Measurements from ENCODE around the gene ZNF260.
"Not testable (repeated sequence)": the region's sequence is repeated elsewhere in the genome, so short reads cannot be mapped to it uniquely, and the experiment has no call there.

ZNF260 gene

DNA sequence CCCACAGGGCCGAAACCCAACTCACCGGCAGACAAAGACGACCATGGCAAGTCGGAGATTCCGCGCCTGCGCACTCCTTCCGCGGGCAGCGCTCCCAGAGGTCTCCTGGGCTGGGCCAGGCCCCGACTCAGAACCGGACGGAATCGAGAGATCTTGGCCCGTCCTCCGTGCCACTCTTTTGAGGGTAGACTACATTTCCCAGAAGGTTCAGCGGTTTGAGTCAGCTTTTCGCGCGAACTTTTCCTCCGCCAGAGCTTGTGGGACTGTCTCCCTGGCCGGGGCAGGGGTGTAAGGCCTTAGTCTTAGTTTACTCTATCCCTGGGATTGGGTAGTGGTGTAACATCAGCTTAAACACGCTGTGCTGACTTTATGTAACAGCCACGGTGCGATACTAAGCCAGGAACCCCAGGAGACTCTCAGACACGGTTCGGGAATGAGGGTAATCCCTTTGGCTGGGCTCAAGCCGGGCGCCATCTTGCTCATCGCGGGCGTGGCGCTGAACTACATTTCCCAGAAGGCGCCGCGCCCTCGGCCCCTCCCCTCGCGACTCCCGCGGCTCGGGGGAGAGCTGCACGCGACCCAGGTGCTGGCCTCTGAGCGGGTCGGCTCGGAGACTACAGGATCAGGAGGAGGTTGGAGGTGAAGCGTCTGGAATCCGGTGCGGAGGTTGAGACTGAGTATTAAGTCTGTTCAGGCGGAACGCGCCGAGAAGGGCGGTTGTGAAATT lies at the start of gene ZNF260:
Gene ZNF260, minus strand, starts transcription at position 78 of the 727 bp plus-strand sequence. CDS start 13,033 bp downstream, outside the sequence.
- DNase-seq = peak; percentile 97

DNA sequence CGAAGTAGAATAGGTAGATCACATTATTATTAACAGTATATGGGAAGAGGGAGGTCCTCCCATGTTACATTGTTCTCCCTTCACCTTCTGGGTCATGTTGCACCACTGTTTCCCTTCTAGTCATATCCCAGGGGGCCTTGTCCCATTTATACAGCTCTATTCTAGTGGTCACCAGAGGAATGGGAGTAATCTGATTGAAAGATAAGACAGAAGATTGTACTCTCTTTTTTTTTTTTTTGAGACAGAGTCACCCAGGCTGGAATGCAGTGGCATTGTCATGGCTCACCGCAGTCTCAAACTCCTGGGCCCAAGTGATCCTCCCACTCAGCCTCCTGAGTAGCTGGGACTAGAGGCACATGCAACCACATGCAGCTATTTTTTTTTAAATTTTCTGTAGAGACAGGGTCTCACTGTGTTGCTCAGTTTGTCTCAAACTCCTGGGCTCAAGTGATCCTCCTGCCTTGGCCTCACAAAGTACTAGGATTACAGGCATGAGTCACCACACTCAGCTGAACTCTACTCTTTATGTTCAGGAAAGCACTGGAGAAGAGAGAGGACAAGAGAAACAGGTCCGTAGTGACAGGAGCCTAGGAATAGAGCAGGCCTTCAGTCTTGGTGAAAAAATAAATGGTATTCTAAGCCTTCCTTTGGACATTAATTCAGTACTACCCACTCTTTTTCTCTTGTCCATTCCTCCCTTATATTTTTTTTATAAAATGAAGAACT lies 49.4 kb upstream of the ZNF260 start:
- DNase-seq = no peak

DNA sequence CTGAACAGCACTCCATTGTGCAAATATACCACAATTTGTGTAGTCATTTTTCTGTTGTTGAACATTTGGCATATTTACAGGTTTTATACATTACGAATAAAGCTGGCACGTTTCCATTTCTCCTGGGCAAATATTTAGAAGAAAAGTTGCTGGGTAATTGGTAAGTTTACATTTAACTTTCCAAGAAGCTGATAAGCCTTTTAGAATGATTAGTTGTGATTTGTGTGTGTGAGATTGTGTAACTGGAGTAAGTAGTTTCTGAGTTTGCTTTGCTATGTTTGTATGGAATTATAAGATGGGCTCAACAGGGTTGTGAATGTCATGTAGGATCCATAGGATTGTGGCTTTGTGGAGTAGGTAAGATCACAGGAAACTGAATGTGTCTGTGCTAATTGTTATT lies 46.7 kb upstream of the ZNF260 start:
- DNase-seq = no peak

DNA sequence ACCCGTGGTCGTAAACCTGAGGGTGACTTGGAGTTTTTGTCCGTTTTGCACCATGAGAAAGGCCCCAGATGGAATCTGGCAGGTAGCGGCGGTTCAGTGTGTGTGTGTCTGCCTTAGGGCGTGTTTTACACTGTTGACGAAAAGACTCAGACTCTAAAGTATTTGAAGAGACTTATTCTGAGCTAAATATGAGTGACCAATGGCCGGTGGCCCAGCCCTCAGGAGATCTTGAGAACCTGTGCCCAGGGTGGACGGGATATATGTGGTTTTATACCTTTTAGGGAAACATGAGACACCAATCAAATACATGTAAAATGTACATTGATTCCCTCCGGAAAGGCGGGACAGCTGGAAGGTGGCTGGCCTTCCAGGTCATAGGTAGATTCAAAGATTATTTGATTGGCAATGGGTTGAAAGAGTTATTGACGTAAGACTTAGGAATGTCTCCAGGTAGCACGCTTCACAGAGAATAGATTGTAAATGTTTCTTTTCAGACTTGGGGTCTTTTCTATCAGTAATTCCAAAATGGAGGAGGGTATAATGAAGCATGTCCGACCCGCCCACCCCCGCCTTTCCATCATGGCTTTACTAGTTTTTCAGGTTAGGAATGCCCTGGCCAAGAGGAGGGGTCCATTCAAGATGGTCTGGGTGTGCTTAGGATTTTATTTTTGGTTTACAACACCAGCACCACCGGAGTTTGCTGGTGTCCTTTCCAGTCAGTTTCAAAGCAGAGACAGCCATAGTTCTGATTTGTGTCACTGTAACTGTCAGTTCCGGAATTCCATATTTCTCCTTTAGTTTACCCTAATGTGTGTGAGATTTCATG lies 46.0 kb upstream of the ZNF260 start:
- peak; percentile 3 for DNase-seq

DNA sequence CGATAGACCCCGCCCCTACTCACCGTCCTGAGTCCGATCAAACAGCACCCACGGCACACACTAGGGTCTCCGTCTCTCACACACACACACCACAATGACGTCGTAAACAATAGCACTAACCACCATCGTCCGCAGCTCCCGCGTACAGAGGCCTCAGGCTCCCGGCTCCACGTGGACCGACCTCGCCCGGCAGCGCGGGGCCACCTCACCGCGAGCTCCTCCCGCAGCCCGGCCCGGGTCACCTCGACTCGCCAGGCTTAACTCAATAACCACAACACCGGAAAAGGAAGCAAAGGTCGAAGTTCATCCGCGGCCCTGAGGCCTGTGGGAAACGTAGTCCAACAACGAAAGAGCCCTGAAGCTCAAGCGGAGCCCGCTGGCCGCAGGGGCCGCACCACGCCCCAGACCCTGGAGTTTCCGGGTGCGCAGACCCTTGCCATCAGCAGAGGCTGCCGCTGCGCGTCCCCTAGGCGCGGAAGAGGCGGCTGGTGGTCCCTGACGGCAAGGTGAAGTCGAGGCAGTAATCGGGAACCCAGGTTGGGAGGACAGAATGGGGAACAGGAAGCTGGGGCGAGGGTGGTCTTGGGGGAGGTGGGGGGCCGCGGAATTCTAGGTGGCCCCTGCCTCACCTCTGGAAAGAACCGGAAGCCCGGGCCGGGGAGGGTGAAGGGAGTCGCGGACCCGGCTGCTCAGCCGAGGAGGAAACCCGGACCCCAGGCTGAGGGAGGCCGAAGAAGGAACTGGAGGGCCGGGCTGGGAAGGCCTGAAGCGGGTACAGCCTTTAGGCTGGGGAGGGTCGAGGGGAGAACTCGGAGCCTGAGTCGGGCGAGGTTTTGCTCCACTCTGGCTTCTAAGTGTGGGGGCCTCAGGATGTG lies 45.2 kb upstream of the ZNF260 start, which contains the start of gene ZNF529:
Gene ZNF529, minus strand, starts transcription at position 273 of the 875 bp plus-strand sequence. CDS start 946 bp downstream, outside the sequence.
- DNase-seq = peak; percentile 85

DNA sequence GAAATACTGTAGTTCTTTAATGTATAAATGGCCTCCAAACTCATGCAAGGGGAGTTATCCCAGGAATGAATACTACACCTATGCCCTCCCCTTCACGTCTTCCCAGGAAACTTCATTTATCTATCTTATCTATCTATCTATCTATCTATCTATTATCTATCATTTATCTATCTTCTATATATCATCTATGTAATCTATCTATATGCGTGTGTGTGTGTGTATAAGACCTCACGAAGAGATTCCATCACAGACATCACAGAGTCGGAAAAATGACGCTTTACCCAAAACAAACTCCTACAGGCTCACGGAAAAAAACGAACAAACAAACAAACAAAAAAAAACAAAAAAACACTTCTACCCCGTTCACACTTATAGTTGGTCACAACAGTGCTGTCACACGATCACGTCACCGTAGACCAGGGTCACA lies 44.5 kb upstream of the ZNF260 start:
- DNase-seq = no peak

DNA sequence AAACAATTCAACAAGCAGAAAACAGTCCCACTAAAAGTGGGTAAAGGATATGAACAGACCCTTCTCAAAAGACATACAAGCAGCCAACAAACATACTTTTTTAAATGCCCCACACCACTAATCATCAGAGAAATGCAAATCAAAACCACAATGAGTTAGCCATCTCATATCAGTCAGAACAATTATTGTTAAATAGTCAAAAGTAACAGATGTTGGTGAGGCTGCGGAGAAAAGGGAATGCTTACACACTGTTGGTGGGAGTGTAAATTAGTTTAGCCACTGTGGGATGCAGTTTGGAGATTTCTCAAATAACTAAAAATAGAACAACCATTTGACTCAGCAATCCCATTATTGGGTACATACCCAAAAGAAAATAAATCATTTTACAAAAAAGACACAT lies 36.3 kb upstream of the ZNF260 start:
- no peak for DNase-seq

DNA sequence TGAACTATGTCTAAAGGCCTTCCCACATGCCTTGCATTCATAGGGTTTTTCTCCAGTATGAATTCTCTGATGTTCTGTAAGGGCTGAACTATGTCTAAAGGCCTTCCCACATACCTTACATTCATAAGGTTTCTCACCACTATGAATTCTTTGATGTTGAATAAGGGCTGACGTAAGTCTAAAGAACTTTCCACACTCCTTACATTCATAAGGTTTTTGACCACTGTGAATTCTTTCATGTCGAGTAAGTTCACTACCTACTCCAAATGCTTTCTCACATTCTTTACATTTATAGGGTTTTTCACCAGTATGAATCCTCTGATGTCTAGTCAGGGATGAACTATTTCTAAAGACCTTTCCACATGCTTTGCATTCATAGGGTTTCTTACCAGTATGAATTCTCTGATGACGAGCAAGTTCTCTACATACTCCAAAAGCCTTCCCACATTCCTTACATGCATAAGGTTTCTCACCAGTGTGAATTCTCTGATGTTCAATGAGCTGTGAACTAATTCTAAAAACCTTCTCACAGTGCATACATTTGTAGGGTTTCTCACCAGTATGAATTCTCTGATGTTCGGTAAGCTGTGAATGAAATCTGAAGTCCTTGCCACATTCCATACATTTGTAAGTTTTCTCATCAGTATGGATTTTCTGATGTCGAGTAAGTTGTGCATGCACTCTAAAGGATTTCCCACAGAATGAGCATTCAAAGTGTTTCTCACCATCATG lies 19.1 kb upstream of the ZNF260 start:
- peak; percentile 6 for DNase-seq

DNA sequence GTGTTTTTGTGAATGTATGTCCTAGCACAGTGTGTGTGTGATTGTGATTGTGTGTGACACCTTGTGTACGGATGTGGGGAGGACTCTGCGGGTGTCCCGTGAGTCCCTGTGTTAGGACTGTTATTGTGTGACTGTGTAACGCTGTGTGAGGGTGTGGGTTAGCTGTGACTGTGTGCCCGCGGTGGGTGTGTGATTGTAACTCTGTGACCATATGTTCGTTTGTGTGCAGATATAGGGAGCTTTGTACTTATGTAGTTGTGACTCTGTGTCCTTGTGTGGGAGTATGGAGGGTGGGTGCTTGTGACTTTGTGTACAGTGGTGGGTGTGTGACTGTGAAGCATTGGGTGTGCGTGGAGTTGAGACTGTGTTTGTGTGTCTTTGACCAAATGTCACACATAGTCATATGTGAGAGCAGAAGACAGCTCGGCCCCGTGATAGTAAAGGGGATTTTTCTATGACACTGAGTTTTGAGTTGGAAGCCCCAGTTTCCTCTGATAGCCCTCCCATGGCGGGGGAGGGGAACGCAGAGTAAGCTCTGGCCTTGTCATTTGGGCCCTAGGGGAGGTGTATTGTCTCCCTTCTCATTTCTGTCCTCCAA lies 949 bp upstream of the ZNF260 start:
- DNase-seq = no peak

DNA sequence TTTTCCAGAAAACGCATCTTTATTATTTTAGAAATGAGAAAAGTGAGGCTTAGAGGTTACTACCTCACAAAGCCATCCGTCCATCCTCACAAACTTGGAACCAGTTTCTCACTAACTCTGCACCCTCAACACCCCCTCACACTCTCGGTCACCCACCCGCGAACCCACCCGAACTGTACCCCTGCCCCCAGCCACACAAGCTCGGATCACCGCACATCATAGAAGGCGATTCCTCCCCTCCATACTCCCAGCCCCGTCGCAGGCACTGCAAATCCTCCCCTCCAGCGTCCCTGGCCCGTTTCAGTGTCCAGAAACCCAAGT lies 238 bp downstream of the ZNF260 start:
- no peak for DNase-seq

DNA sequence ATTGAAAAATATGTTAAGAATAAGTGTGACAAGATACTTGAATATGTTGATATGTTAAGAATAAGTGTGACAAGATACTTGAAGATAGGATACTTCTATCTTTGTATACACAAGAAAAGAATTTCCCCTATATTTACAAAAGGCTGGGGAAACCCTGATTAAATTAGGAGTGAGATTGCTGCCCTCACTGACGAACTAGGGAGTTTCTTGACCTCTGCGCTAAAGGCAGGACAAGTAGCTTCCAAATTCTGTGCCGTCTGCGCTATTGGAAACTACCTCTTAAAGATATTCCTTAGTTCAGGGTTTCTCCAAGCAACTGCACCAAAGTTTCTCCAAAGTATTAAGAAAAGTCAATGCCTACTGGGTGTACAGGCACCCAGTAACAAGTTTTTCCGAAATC lies 730 bp downstream of the ZNF260 start:
- no peak for DNase-seq

DNA sequence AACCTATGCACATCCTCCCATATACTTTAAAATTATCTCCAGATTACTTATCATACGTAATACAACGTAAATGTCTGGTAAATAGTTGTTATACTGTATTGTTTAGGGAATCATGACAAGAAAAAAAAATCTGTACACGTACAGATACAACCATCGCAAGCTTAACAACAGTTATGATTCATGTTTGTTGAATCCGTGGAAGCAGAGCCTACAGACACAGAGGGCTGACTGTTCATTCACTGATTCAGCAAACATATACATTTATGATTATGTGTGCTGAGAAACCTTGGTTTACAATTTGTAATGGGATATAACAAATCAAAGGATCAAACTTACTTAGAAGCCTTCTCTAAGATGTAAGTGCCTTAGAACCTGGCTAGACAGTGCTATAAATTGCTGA lies 1.5 kb downstream of the ZNF260 start:
- no peak for DNase-seq

DNA sequence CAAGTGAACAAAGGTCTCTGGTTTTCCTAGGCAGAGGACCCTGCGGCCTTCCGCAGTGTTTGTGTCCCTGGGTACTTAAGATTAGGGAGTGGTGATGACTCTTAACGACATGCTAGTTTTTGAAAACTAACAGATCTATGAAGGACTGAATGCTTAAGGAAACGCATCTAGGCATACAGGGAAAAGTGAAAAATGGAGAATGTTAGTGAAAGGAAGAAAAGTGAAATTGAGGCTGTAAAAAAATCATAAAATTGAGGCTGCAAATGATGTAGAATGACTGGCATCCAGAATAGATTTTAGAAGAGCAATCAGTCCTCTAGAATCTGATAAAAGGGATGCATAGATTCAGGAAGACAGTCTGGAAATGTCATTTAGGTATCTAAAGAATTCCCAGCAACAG lies 3.5 kb downstream of the ZNF260 start:
- no peak for DNase-seq

DNA sequence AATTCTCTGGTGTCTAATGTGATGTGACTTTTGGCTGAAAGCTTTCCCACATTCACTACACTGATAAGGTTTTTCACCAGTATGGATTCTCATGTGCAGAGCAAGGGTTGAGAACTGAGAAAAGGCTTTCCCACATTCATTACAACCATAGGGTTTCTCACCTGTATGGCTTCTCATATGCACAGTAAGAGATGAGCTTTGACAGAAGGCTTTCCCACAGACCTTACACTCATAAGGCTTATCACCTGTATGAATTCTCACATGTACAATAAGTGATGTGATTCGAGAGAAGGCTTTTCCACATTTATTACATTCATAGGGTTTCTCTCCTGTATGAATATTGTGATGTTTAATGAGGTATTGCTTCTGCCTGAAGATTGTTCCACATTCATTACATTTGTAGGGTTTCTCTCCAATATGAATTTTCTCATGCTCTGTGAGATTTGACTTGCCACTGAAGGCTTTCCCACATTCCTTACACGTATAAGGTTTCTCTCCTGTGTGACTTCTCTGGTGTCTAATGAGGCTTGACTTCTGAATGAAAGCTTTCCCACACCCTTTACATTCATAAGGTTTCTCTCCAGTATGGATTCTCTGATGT lies 14.0 kb downstream of the ZNF260 start:
- no peak for DNase-seq

DNA sequence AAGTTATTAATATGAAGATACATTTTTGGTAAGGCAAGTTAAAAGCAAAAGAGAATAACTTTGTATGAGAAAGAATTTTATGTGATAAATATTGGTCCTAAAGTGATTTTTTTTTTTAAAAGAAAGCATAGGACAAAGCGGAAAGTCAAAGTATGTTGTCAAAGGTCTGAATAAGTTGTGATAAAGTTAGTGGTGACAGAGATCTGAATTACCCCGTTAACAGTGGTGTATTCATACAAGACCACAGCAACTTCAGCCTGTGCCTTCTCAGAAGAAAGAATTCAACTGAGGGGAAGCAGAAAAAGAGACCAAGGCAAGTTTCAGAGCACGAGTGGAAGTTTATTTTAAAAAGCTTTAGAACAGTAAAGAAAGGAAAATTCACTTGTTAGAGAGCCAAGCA lies 19.7 kb downstream of the ZNF260 start:
- no peak for DNase-seq

DNA sequence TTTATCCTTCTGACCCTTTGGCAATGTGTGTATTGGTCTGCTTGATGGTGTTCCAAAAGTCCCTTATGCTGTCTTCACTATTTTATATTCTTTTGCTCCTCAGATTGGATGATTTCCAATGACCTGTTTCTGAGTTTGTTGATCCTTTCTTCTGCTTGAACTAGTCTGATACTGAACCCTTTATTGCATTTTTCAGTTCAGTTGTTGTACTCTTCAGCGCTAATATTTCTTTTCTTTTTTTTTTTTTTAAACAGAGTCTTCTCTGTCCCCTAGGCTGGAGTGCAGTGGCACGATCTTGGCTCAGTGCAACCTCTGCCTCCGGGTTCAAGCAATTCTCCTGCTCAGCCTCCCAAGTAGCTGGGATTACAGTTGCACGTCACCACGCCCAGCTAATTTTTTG lies 26.1 kb downstream of the ZNF260 start:
- DNase-seq = no peak

DNA sequence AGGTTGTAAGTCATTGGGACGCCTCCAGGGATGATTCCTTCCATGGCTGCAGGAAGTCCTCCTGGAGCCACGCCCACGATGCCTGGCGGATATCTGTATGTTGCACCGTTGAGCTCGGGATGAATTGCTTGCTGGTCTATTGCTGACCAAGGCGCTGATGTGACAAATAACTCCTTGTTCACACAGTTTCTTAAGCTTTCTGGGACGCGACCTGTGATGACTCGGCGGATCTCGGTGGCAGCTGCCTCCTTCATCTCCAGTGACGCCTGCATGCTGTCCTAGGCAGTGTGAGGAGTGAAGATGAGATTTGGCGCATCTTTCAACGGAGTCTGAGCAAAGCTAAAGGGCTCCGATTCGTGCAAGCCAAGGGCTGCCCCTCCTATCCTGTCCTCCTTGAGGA lies 31.1 kb downstream of the ZNF260 start:
- no peak for DNase-seq

DNA sequence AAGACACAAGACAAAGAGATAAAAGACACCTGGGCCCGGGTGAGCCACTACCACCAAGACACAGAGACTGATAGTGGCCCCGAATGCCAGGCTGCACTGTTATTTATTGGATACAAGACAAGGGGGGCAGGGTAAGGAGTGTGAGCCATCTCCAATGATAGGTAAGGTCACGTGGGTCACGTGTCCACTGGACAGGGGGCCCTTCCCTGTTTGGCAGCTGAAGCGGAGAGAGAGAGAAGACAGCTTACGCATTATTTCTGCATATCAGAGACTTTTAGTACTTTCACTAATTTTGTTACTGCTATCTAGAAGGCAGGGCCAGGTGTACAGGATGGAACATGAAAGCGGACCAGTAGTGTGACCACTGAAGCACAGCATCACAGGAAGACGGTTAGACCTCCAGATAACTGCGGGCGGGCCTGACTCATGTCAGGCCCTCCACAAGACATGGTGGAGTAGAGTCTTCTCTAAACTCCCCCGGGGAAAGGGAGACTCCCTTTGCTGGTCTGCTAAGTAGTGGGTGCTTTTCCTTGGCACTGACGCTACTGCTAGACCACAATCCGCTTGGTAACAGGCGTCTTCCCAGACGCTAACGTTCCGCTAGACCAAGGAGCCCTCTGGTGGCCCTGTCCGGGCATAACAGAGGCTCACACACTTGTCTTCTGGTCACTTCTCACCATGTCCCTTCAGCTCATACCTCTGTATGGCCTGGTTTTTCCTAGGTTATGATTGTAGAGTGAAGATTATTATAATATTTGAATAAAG lies 35.2 kb downstream of the ZNF260 start:
- DNase-seq = peak; percentile 18

DNA sequence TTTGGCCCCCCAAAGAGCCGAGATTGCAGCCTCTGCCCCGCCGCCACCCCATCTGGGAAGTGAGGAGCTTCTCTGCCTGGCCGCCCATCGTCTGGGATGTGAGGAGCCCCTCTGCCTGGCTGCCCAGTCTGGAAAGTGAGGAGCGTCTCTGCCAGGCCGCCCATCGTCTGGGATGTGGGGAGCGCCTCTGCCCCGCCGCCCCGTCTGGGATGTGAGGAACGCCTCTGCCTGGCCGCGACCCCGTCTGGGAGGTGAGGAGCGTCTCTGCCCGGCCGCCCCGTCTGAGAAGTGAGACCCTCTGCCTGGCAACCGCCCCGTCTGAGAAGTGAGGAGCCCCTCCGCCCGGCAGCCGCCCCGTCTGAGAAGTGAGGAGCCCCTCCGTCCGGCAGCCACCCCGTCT lies 37.2 kb downstream of the ZNF260 start:
- not testable (repeated sequence) for DNase-seq

DNA sequence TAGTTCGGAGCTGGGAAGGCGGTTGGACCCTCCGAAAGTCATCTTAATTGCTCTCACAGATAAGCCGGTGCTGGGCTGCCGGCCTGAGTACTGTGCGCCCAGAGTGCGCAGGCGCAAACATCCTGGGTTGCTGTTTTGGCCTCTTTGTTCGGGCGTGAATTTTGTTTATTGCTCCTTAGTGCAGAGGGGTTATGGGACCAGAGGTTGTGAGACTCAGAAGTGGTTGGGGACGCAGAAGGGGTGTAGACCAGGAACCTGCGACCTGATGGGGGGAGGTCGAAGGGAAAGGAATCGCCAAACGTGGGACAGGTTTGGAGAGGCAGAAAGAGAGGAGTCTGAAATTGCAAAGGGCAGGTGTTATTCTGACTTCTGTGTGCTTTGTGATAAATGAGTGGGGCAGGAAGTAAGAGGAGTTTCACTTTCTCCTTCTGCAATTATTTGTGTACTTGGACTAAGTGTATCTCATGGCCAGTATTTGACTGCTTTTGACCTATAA lies 38.1 kb downstream of the ZNF260 start:
- DNase-seq = peak; percentile 94

All from fibroblast of skin of right quadriceps (primary cell).